ENCODE results near the gene SPINK5. TPM values are rescaled to one million over a fixed set of nuclear protein-coding genes. Genes with fewer than 3 reads are reported as not detected.

The SPINK5 gene
- total RNA-seq, 1 experiment from 2014 or later: not detected

DNA sequence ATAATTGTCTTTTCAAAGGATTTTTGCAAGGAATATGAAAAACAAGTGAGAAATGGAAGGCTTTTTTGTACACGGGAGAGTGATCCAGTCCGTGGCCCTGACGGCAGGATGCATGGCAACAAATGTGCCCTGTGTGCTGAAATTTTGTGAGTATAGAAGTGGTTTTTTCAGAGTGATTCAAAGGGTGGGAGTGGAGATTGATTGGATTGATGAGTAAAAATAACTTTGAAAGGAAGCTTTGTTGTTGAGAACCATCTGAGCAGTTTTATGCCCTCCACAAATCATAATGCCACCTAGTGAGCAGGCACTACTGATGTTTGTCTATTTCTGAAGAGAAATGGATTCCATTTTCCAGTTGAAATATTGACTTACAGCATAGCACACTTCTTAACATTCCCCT lies 30.6 kb downstream of the SPINK5 start:
- BruUV-seq (replicated peaks): no TSS peak
- Histone ChIP-seq H3K36me3 (ENCODE audit: insufficient read depth, low read length, poor library complexity, severe bottlenecking) (no peaks in the 10 kb centered on the region), H3K9me3 (ENCODE audit: low read depth, low read length, poor library complexity, severe bottlenecking) (no peaks in the 10 kb centered on the region), H3K27ac (ENCODE audit: low read depth, low read length, poor library complexity, severe bottlenecking) (no peak overlapping the region), H3K27me3 (replicated peaks; ENCODE audit: insufficient read depth, low read depth, low read length, poor library complexity) (peaks cover 79% of the 10 kb centered on the region), H3K4me3 (ENCODE audit: low read depth, low read length, poor library complexity, severe bottlenecking) (no peak overlapping the region), H3K4me1 (ENCODE audit: insufficient read depth, low read length, poor library complexity, severe bottlenecking) (no peaks in the 10 kb centered on the region)
- TF ChIP-seq, protein P1, sequence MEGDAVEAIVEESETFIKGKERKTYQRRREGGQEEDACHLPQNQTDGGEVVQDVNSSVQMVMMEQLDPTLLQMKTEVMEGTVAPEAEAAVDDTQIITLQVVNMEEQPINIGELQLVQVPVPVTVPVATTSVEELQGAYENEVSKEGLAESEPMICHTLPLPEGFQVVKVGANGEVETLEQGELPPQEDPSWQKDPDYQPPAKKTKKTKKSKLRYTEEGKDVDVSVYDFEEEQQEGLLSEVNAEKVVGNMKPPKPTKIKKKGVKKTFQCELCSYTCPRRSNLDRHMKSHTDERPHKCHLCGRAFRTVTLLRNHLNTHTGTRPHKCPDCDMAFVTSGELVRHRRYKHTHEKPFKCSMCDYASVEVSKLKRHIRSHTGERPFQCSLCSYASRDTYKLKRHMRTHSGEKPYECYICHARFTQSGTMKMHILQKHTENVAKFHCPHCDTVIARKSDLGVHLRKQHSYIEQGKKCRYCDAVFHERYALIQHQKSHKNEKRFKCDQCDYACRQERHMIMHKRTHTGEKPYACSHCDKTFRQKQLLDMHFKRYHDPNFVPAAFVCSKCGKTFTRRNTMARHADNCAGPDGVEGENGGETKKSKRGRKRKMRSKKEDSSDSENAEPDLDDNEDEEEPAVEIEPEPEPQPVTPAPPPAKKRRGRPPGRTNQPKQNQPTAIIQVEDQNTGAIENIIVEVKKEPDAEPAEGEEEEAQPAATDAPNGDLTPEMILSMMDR (conservative IDR thresholded peaks at IDR 0.05; ENCODE audit: low read depth, low read length): no peak
- no peak for TF ChIP-seq EZH2 (IDR thresholded peaks at IDR 0.05; ENCODE audit: borderline replicate concordance, low read depth, low read length, poor library complexity, severe bottlenecking)
- DNase-seq (ENCODE audit: low spot score): no peak
- intact Hi-C loops (cut with micrococcal nuclease; ENCODE audit: unreplicated experiment): no loop called here
- ChIA-PET CTCF (no interaction called here), POLR2A (ENCODE audit: low non-redundant PET) (no interaction called here)

DNA sequence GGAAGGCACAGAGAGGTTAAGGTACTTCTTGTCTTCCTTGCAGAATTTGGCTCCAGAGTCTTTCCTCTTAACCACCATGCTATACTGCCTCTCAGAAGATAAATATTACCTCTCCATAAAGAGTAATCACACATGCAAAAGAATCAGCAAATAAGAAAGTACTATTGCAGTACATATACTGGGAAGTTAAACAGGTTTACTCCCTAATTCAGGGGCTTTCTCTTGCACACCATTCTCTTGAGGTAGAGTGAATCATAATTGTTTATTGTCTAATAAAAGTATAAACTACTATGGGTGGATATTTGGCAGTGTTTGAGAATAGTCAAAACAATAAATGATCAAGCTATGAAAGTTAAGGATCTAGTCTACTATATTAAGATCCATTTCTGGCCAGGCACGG lies 40.4 kb downstream of the SPINK5 start:
- intact Hi-C loops (cut with micrococcal nuclease; ENCODE audit: unreplicated experiment): no loop called here
- POLR2A ChIA-PET (ENCODE audit: low non-redundant PET): interaction anchor here (0.7 kb wide), 1 partner anchor 186 kb away, joined by 3 read pairs; no protein-coding TSS in a partner anchor
- TF ChIP-seq, protein P1 (conservative IDR thresholded peaks at IDR 0.05; ENCODE audit: low read depth, low read length): no peak
- TF ChIP-seq EZH2 (IDR thresholded peaks at IDR 0.05; ENCODE audit: borderline replicate concordance, low read depth, low read length, poor library complexity, severe bottlenecking): no peak

DNA sequence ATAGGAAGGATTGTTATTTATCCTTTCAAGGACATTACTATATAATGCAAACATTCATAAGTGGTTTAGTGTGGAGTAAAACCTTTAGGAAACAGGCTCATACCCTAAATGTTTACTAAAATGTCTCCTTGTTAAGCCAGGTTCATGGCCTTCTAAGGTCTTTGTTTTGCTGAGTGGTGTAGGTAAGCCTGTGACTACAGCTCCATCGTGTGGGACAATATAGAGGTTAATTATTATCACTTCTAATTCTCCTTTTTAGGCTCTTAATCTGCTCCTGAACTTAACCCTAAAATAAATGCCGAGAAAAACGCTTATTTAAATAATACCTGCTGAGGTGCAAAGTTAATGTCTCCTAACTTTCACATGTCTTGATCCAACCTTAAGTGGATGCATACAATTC lies 43.8 kb downstream of the SPINK5 start:
- H3K9me3 ChIP-seq (ENCODE audit: low read depth, low read length, poor library complexity, severe bottlenecking): no peaks in the 10 kb centered on the region
- H3K27ac ChIP-seq (ENCODE audit: low read depth, low read length, poor library complexity, severe bottlenecking): no peak overlapping the region
- peaks cover 55% of the 10 kb centered on the region for H3K27me3 ChIP-seq (replicated peaks; ENCODE audit: insufficient read depth, low read depth, low read length, poor library complexity)
- BruUV-seq (replicated peaks): no TSS peak
- no peaks in the 10 kb centered on the region for H3K36me3 ChIP-seq (ENCODE audit: insufficient read depth, low read length, poor library complexity, severe bottlenecking)
- no peak for DNase-seq (ENCODE audit: low spot score)
- no peak overlapping the region for H3K4me3 ChIP-seq (ENCODE audit: low read depth, low read length, poor library complexity, severe bottlenecking)
- POLR2A ChIA-PET (ENCODE audit: low non-redundant PET): no interaction called here
- CTCF ChIA-PET: no interaction called here
- TF ChIP-seq, protein P1 (conservative IDR thresholded peaks at IDR 0.05; ENCODE audit: low read depth, low read length): no peak
- TF ChIP-seq EZH2 (IDR thresholded peaks at IDR 0.05; ENCODE audit: borderline replicate concordance, low read depth, low read length, poor library complexity, severe bottlenecking): no peak
- no peaks in the 10 kb centered on the region for H3K4me1 ChIP-seq (ENCODE audit: insufficient read depth, low read length, poor library complexity, severe bottlenecking)
- intact Hi-C loops (cut with micrococcal nuclease; ENCODE audit: unreplicated experiment): no loop called here

More for the DNA sequence above, 40.4 kb downstream of the SPINK5 start:
- Histone ChIP-seq H3K27ac (ENCODE audit: low read depth, low read length, poor library complexity, severe bottlenecking) (no peak overlapping the region), H3K27me3 (replicated peaks; ENCODE audit: insufficient read depth, low read depth, low read length, poor library complexity) (peaks cover 49% of the 10 kb centered on the region), H3K4me1 (ENCODE audit: insufficient read depth, low read length, poor library complexity, severe bottlenecking) (no peaks in the 10 kb centered on the region), H3K9me3 (ENCODE audit: low read depth, low read length, poor library complexity, severe bottlenecking) (no peaks in the 10 kb centered on the region), H3K4me3 (ENCODE audit: low read depth, low read length, poor library complexity, severe bottlenecking) (no peak overlapping the region), H3K36me3 (ENCODE audit: insufficient read depth, low read length, poor library complexity, severe bottlenecking) (no peaks in the 10 kb centered on the region)
- no peak for DNase-seq (ENCODE audit: low spot score)
- CTCF ChIA-PET: no interaction called here
- BruUV-seq (replicated peaks): no TSS peak

All from A673 (cell line).